Parathyroid adenoma (tissue), 2 donors: Measurements from ENCODE around the gene CCDC69.

Source experiments
- H2AFZ ChIP-seq: fragments of 300-600 bp; sonication (generic); one replicate; pipeline ENCODE4 v1.7.0; 2017; ENCODE audit warnings: antibody characterized with exemption, mild to moderate bottlenecking
- H3K27ac ChIP-seq: fragments of 300-600 bp; sonication (generic); one replicate; pipeline ENCODE4 v1.7.0; 2017
- H3K27me3 ChIP-seq: fragments of 300-600 bp; sonication (generic); one replicate; pipeline ENCODE4 v1.7.0; 2017; ENCODE audit warnings: low read length; ENCODE audit not compliant: control insufficient read depth, insufficient read depth
- H3K36me3 ChIP-seq: fragments of 300-600 bp; sonication (generic); one replicate; pipeline ENCODE4 v1.7.0; 2017; ENCODE audit warnings: low read length; ENCODE audit not compliant: control insufficient read depth, insufficient read depth
- H3K4me1 ChIP-seq: fragments of 300-600 bp; sonication (generic); one replicate; pipeline ENCODE4 v1.7.0; 2017; ENCODE audit warnings: control low read depth
- H3K4me2 ChIP-seq: fragments of 300-600 bp; sonication (generic); one replicate; pipeline ENCODE4 v1.7.0; 2017; ENCODE audit warnings: low read length
- H3K4me3 ChIP-seq: fragments of 300-600 bp; sonication (generic); one replicate; pipeline ENCODE4 v1.7.0; 2017; ENCODE audit warnings: low read depth, low read length
- H3K79me2 ChIP-seq: fragments of 300-600 bp; sonication (generic); one replicate; pipeline ENCODE4 v1.7.0; 2017; ENCODE audit warnings: control low read depth
- H3K9ac ChIP-seq: fragments of 300-600 bp; sonication (generic); one replicate; pipeline ENCODE4 v1.7.0; 2017; ENCODE audit warnings: mild to moderate bottlenecking
- H3K9me3 ChIP-seq: fragments of 300-600 bp; sonication (generic); one replicate; pipeline ENCODE4 v1.7.0; 2017; ENCODE audit warnings: low read length; ENCODE audit not compliant: control insufficient read depth
- TF ChIP-seq, protein P1 (sequence below): fragments of 300-600 bp; sonication (generic); IDR thresholded peaks from one replicate; pipeline ENCODE4 v1.7.0; 2017; ENCODE audit warnings: antibody characterized with exemption, mild to moderate bottlenecking
- donor health status: primary hyperparathyroidism.

CCDC69 gene

DNA sequence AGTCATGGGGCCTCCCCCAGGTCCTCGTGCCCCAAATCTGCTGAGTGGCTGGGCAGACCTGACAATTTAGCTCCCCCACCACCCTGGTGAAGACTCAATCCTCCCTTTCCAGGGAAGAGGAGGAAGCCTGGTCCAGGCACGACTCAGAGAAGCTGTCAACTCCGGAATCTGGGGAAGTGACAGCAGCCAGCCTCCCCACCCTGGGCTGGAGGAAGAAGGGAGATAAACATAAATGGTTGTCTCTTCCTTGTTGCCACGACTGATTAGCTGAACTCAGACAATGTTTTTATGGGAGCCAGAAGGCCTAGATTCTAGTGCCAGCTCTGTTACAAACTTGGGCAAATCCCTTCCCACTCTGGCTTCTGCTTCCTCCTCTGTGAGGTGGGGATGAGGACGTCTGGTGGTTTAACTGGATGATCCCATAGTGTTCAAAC lies 15.4 kb downstream of the CCDC69 start:
- TF ChIP-seq, protein P1, sequence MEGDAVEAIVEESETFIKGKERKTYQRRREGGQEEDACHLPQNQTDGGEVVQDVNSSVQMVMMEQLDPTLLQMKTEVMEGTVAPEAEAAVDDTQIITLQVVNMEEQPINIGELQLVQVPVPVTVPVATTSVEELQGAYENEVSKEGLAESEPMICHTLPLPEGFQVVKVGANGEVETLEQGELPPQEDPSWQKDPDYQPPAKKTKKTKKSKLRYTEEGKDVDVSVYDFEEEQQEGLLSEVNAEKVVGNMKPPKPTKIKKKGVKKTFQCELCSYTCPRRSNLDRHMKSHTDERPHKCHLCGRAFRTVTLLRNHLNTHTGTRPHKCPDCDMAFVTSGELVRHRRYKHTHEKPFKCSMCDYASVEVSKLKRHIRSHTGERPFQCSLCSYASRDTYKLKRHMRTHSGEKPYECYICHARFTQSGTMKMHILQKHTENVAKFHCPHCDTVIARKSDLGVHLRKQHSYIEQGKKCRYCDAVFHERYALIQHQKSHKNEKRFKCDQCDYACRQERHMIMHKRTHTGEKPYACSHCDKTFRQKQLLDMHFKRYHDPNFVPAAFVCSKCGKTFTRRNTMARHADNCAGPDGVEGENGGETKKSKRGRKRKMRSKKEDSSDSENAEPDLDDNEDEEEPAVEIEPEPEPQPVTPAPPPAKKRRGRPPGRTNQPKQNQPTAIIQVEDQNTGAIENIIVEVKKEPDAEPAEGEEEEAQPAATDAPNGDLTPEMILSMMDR = no peak
- H3K4me2 ChIP-seq = no peak overlapping the region
- no peak overlapping the region for H3K9ac ChIP-seq
- H3K9me3 ChIP-seq = no peaks in the 10 kb centered on the region
- no peak overlapping the region for H3K4me3 ChIP-seq
- H3K27me3 ChIP-seq = no peaks in the 10 kb centered on the region
- H3K4me1 ChIP-seq = no peaks in the 10 kb centered on the region
- H3K27ac ChIP-seq = peak overlapping the region; percentile 33
- no peak overlapping the region for H2AFZ ChIP-seq
- H3K79me2 ChIP-seq = no peaks in the 10 kb centered on the region
- H3K36me3 ChIP-seq = no peaks in the 10 kb centered on the region

DNA sequence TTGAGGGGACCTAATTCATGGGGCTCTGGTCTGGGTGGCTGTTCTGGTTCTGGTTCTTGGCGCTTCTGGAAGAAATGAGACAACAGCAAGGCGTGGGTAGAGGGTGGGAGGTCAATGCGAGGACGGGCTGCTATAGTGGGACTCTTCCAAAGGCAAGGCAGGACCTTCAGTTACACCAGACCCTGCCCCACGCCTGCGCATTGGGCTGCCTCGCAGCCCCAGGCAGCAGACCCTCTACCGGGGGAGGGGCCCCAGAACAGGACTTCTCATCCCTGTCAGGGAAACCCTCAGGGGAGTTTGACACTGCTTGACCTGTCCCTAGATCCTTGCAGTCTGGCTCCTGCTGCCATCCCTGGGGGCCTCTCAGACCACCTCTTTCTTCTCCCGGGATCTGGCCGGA lies 18.5 kb downstream of the CCDC69 start:
- no peak overlapping the region for H3K27ac ChIP-seq
- H3K4me2 ChIP-seq = no peak overlapping the region
- no peaks in the 10 kb centered on the region for H3K79me2 ChIP-seq
- H3K27me3 ChIP-seq = no peaks in the 10 kb centered on the region
- TF ChIP-seq, protein P1 = no peak
- H3K36me3 ChIP-seq = no peaks in the 10 kb centered on the region
- no peak overlapping the region for H2AFZ ChIP-seq
- H3K9me3 ChIP-seq = no peaks in the 10 kb centered on the region
- no peak overlapping the region for H3K9ac ChIP-seq
- no peaks in the 10 kb centered on the region for H3K4me1 ChIP-seq
- no peak overlapping the region for H3K4me3 ChIP-seq

DNA sequence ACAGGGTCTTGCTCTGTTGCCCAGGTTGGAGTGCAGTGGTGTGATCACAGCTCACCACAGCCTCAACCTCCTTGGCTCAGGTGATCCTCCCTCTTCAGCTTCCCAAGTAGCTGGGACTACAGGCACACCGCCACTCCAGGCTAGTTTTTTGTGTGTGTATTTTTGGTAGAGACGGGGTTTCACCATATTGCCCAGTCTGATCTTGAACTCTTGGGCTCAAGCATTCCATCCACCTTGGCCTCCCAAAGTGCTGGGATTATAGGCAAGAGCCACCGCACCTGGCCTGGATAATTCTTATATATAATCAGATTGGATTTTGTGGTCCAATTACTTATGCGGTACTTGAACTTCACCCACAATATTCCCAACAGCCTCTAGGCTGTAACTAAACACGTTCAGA lies 19.8 kb downstream of the CCDC69 start:
- Histone ChIP-seq H2AFZ (no peak overlapping the region), H3K4me2 (no peak overlapping the region), H3K27ac (no peak overlapping the region), H3K9me3 (no peaks in the 10 kb centered on the region), H3K27me3 (no peaks in the 10 kb centered on the region), H3K36me3 (no peaks in the 10 kb centered on the region), H3K9ac (no peak overlapping the region), H3K4me1 (no peaks in the 10 kb centered on the region), H3K4me3 (no peak overlapping the region), H3K79me2 (no peaks in the 10 kb centered on the region)
- TF ChIP-seq, protein P1 = no peak

DNA sequence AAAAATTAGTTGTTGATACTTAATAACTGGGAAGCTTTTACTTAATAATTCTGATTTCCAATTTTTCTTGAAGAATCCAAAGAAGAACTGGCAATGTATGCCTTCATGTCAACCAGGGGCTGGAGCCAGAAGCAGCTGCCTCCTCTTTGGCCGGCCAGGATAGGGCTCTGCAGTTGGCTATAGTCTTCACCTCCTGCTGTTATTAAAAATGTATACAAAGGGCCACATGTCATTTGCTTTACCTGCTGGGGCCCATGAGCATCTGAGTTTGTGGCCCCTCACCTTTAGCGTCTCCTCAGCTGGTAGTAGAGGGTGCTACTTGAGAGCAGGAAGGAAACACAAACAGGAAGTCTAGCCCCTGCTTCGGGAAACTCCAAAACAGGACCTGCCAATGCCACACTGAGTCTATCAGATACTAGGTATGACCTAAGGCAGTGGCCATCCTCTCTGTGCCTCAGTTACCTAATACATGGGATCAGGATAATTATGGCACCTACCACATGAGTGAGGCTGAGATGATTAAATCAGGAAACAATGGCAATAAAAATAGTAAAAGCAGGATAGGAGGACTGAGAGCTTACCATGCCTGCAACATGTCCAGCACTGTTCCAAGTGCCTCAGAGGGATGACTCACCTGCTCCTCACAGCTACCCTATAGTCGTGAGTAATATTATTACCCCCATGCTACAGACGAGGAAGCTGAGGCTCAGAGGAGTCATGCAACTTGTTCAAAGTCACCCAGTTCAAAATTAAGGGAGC lies 21.3 kb downstream of the CCDC69 start:
- TF ChIP-seq, protein P1 = no peak
- Histone ChIP-seq H3K4me2 (no peak overlapping the region), H3K36me3 (no peaks in the 10 kb centered on the region), H3K79me2 (no peaks in the 10 kb centered on the region), H3K9me3 (no peaks in the 10 kb centered on the region), H3K27ac (no peak overlapping the region), H3K27me3 (no peaks in the 10 kb centered on the region), H3K4me1 (no peaks in the 10 kb centered on the region), H3K4me3 (no peak overlapping the region), H2AFZ (no peak overlapping the region), H3K9ac (no peak overlapping the region)
